Naive thymus-derived CD8-positive, alpha-beta T cell (primary cell): Measurements from ENCODE around the gene PBX4. TPM values are rescaled to one million over a fixed set of nuclear protein-coding genes. Genes with fewer than 3 reads are reported as not detected.
A peak's percentile ranks its signal among the peaks of the same experiment; 100 is the strongest.

Source experiments
- ATAC-seq, 2 donors: fragments of 150-1000 bp; cut with Tn5 transposase in 1 of 2; sonication (Bioruptor Pico), chemical (Tn5 transposase) in 1 of 2; 1 replicate in 1 of 2; 2 replicates in 1 of 2; pipeline ENCODE4 v1.10.0; 2021; ENCODE audit warnings: mild to moderate bottlenecking in 2 of 2, moderate library complexity in 2 of 2
- POLR2A ChIA-PET: fragments of 350-600 bp; sonication (Branson Sonifier 250); formaldehyde crosslinking; loops from one replicate; lab custom pipeline; 2021; ENCODE audit warnings: antibody characterized with exemption; lab: Charles Lee
- DNase-seq, 10 donors: peaks; one replicate each; pipeline versions ENCODE4 v3.0.0 to v3.0.0-alpha.2; 2020 to 2022
- H3K27ac Mint-ChIP-seq, 10 donors: one replicate each; pipeline ENCODE4 v1.8.0; 2020 to 2022; ENCODE audit warnings: mild to moderate bottlenecking in 10 of 10, mixed read lengths in 10 of 10, moderate library complexity in 4 of 10, inconsistent platforms in 1 of 10
- H3K27me3 Mint-ChIP-seq, 5 donors: one replicate each; pipeline ENCODE4 v1.8.0; 2021 to 2022; ENCODE audit warnings: mixed read lengths in 5 of 5
- H3K36me3 Mint-ChIP-seq, 3 donors: one replicate each; pipeline ENCODE4 v1.8.0; 2020 to 2022; ENCODE audit warnings: mixed read lengths in 3 of 3, mild to moderate bottlenecking in 2 of 3, inconsistent platforms in 1 of 3
- H3K4me1 Mint-ChIP-seq, 4 donors: one replicate each; pipeline ENCODE4 v1.8.0; 2021 to 2022; ENCODE audit warnings: mixed read lengths in 4 of 4
- H3K4me3 Mint-ChIP-seq, 10 donors: one replicate each; pipeline ENCODE4 v1.8.0; 2020 to 2022; ENCODE audit warnings: mild to moderate bottlenecking in 10 of 10, mixed read lengths in 10 of 10, moderate library complexity in 6 of 10, inconsistent platforms in 1 of 10
- H3K9me3 Mint-ChIP-seq, 9 donors: one replicate each; pipeline ENCODE4 v1.8.0; 2020 to 2022; ENCODE audit warnings: mixed read lengths in 9 of 9, mild to moderate bottlenecking in 3 of 9, inconsistent platforms in 1 of 9, moderate library complexity in 1 of 9
- polyA plus RNA-seq, 3 donors: library from polyadenylated mRNA; unstranded; fragments of 300-500 nt; fragmentation: Illumina TruSeq; gene quantifications; one replicate each; pipeline ENCODE4 v1.2.3, GENCODE V29; 2021
- total RNA-seq, 8 experiments: library from RNA in 2 of 8; stranded (reverse) in 2 of 8; gene quantifications; one replicate each; pipeline ENCODE4 v1.2.3 and lab custom pipeline; 2021 to 2026

The PBX4 gene
- total and polyA plus RNA-seq, 5 experiments from 2014 or later, result 2.6 to 49.4 (median 6.9) TPM

DNA sequence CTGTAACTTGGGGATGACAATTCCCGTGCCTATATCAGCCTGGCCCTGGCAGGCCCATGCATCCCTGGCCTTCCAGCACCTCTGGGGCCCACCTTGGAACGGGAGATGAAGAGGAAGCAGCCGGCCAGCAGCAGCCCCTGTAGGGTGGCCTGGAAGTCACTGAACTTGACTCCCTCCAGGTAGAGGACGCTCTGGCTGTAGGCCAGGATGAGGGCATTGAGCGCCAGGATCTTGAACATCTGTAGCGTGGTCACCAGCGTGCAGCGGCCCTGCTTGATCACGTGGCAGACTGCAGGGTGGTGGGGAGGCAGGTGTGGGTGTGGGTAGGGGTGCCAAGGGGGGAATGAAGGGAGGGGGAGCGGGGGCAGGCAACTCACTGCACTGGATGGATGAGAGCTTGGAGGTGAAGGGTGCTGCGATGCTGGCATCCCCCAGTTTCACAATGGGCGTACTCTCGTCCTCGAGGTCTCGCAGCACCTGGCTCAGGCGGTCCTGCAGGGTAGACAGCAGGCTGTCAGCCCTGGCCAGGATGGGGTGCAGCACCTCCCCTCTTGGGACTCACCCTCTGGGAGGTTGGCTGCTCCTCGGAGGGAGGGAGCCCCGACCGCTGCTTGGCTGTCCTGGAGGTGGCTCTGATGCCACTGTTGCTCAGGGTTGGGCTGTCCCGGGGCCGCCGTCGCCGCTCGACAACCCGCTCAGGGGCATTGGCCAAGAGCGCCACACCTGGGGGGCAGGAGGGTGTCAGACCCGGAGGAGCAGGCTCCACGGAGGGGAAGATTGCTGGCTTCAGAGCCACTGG is 28.7 kb upstream of the PBX4 start:
- Mint-ChIP-seq H3K4me1 (peaks cover 7 to 15% (median 13%) of the 10 kb centered on the region in 4 donors), H3K27me3 (no peaks in the 10 kb centered on the region), H3K9me3 (no peaks in the 10 kb centered on the region), H3K36me3 (peaks cover 6 to 70% (median 7%) of the 10 kb centered on the region in 3 donors), H3K27ac (peak overlapping the region in 8 of 10 donors; percentile 14 to 84 (median 38)), H3K4me3 (no peak overlapping the region)
- ATAC-seq, result no peak
- POLR2A ChIA-PET, result interaction anchor here (0.7 to 1.4 kb wide), 2 partner anchors 86 to 134 kb away, joined by 3 read pairs; partner anchors contain the start of gene ZNF14
- no peak for DNase-seq

DNA sequence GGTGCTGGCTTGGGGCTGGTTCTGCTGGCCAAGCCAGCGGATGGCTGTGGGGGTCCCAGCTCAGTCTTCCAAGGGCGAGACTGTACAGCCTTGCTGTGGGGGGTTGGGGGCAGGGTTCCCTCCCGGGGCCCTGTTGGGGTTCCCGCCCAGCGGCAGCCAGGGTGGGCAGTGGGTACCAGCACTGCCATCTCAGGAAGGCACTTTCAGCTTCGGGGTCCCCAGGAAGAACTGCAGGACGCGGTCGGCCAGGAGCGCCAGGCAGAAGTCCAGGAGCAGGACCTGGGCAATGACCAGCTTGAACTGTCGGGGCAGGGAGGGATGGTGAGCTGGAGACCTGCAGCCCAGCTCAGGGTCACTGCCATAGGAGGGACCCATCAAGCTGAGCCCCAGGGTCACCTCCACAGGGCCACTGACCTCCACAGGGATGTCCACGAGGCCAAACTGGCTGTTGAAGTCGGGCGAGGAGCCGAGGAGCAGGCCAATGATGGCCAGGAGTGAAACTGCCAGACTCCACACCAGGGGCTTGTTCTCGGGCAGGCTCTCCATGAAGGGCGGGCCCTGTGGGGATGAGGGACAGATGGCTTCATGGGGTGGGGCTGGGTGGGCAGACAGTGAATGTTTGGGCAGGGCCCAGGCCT is 26.9 kb upstream of the PBX4 start:
- no peak for ATAC-seq
- Mint-ChIP-seq H3K27me3 (no peaks in the 10 kb centered on the region), H3K4me1 (peaks cover 11 to 24% (median 17%) of the 10 kb centered on the region in 4 donors), H3K4me3 (no peak overlapping the region), H3K9me3 (no peaks in the 10 kb centered on the region), H3K27ac (peak overlapping the region in 6 of 10 donors; percentile 15 to 95 (median 29)), H3K36me3 (peaks cover 4 to 62% (median 7%) of the 10 kb centered on the region in 3 donors)
- POLR2A ChIA-PET, result interaction anchor here (0.7 to 4.4 kb wide), 7 partner anchors 17 to 216 kb away, joined by 3 to 40 read pairs (median 6); partner anchors contain the start of genes ATP13A1 and ZNF101
- no peak for DNase-seq

DNA sequence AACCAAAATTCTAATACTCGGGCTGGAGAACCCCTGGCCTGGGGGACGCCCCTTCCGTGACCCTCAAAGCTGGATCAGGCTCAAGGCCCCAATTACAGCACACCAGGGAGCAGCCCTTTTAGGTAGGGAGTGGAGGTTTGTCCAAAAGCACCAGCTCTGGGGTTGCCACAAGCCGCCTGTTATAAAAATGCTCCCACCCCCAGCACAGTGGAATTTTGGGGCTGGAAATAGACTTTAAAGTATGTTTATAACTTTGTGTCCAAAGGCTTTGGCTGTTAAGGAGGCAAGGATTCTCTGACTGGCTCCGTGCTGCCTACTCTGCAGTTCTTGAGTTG is 25.5 kb upstream of the PBX4 start:
- ATAC-seq, result no peak
- peaks cover 2 to 62% (median 7%) of the 10 kb centered on the region in 3 donors for H3K36me3 Mint-ChIP-seq
- H3K27me3 Mint-ChIP-seq, result no peaks in the 10 kb centered on the region
- H3K27ac Mint-ChIP-seq, result peak overlapping the region; percentile 87 to 99 (median 98)
- no peak for DNase-seq
- H3K9me3 Mint-ChIP-seq, result no peaks in the 10 kb centered on the region
- peak overlapping the region; percentile 96 to 99 (median 98) for H3K4me3 Mint-ChIP-seq
- POLR2A ChIA-PET, result interaction anchor here (0.7 to 4.4 kb wide), 19 partner anchors 10 to 315 kb away, joined by 3 to 40 read pairs (median 6); partner anchors contain the start of genes ATP13A1, GATAD2A, ZNF101 and ZNF14
- H3K4me1 Mint-ChIP-seq, result peaks cover 13 to 27% (median 20%) of the 10 kb centered on the region in 4 donors

DNA sequence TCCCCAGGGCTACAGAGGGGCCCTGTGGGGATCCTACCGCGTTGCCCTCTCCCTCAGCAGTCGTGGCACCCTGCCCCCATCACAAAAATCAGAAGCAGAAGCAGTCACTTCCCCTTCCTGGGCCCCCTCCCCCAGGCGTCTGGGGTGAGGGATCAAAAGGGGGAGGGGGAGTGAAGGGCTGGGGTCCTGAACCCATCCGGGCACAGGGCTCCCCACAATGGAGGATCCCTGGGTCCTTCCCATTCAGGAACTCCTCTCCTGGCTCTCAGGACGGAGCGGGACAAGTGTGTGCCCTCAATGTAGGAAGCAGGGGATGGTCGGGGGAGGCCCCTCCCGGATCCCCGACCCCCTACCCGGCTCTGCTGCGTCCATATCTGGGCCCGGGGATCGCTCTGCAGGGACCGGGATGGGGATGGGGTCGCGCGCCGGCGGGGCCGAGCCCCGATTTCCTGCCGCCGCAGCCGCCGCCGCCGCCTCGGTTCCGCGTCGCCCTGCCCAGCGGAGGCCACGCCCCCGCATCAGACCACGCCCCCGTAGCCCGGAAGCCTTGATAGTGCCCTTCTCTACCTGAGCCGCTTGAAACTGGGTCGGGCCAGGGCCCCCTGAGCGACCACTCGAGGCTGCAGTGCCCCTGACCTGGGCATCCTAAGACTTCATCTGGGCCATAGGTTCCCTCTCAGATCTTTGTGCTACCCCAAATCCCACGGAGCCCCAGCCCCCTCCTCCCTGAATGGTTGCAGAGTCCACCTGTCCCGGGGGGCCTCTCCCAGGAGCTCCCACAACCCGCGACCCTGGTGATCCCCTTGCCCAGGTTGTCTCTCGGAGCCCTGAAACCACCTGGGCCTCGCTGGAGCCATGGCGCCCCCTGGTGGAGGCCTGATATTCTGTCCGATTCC is 24.9 kb upstream of the PBX4 start, which contains the start of gene GMIP:
Gene GMIP, minus strand, starts transcription at position 500 of the 896 bp plus-strand sequence. Its CDS starts 128 bp downstream, at position 372.
- H3K4me1 Mint-ChIP-seq, result peaks cover 13 to 27% (median 20%) of the 10 kb centered on the region in 4 donors
- peaks cover 2 to 61% (median 7%) of the 10 kb centered on the region in 3 donors for H3K36me3 Mint-ChIP-seq
- DNase-seq, result peak; percentile 77 to 94 (median 88)
- peak; percentile 91 to 92 for ATAC-seq
- no peaks in the 10 kb centered on the region for H3K27me3 Mint-ChIP-seq
- POLR2A ChIA-PET, result interaction anchor here (0.7 to 4.4 kb wide), 20 partner anchors 10 to 316 kb away, joined by 3 to 40 read pairs (median 5); partner anchors contain the start of genes ATP13A1, GATAD2A, ZNF101 and ZNF14
- H3K4me3 Mint-ChIP-seq, result peak within 1 kb of the TSS; percentile 96 to 99 (median 98)
- H3K9me3 Mint-ChIP-seq, result no peaks in the 10 kb centered on the region
- peak within 1 kb of the TSS; percentile 87 to 99 (median 98) for H3K27ac Mint-ChIP-seq

DNA sequence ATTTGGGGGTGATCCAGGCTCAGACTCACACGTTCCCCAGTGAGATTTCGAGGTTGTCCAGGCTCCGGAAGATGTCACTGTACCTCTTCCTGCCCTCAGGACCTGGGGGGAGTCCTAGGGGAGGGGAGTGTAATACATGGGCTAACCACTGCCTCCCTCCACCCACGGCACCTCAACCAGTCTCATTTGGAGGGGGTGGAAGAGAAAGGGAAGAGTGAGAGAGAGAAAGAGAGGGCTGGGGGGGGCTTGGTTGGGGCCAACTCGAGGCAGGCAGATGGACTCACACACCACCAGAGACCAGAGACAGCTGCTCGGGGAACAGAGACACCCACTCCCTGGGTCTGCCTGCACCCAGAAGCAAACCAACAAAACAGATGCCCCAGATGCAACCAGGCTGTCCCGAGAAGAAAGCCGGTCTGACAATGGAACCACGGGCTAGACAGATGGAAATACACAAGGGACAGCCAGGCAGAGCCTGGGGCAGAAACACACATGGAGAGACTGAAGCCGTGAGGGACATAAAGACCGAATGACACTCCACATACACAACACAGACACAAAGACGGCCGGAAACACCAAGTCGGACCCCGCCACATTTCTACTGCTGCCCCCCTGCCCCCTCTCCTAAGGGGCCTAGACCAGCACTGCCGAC is 24.1 kb upstream of the PBX4 start:
- peak overlapping the region; percentile 87 to 99 (median 98) for H3K27ac Mint-ChIP-seq
- H3K27me3 Mint-ChIP-seq, result no peaks in the 10 kb centered on the region
- peak overlapping the region; percentile 96 to 99 (median 98) for H3K4me3 Mint-ChIP-seq
- H3K4me1 Mint-ChIP-seq, result peaks cover 13 to 27% (median 21%) of the 10 kb centered on the region in 4 donors
- H3K36me3 Mint-ChIP-seq, result peaks cover 2 to 58% (median 7%) of the 10 kb centered on the region in 3 donors
- POLR2A ChIA-PET, result interaction anchor here (0.7 to 4.4 kb wide), 7 partner anchors 14 to 316 kb away, joined by 3 to 40 read pairs (median 8); partner anchors contain the start of genes ATP13A1, LPAR2, ZNF101 and ZNF14
- peak in 7 of 10 donors; percentile 29 to 74 (median 39) for DNase-seq
- H3K9me3 Mint-ChIP-seq, result no peaks in the 10 kb centered on the region
- ATAC-seq, result peak; percentile 31 to 40

DNA sequence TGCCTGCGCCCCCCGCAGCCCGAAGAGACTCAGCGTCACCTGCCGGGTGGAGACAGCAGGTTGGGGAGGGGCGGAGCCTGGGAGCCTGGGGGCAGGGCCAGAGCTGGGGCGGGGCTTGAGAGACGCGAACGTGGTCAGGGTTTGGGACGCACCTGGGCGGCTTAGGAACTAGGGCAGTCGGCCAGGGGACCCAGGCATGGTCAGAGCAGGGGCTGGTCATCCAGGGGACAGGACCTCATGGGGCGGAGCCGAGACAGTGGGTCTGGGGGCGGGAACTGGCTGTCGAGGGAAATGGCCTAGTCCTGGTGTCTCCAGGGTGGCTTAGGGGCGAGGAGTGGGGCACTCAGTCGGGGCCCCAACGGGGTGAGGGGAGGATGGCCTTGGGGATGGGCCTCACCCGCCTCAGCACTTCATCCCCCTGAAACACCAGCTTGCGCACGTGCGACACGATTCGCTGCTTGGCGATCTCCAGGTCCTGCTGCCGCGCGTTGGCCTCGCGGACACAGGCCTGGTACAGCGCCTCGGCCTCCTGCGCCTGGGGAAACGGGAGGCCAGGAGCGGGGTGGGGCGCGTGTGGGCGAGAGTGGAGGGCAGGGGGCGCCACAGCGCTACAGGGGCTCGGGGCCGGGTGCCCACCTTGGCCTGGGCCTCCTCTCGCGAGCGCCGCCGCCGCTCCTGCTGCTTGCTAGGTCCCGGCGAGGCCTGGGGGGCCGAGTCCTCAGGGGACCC is 19.2 kb upstream of the PBX4 start:
- Mint-ChIP-seq H3K27me3 (no peaks in the 10 kb centered on the region), H3K27ac (no peak overlapping the region), H3K9me3 (no peaks in the 10 kb centered on the region), H3K4me1 (peaks cover 15 to 49% (median 29%) of the 10 kb centered on the region in 4 donors), H3K36me3 (peaks cover 5 to 75% (median 22%) of the 10 kb centered on the region in 3 donors), H3K4me3 (no peak overlapping the region)
- DNase-seq, result no peak
- peak in 1 of 2 donors; percentile 36 for ATAC-seq
- POLR2A ChIA-PET, result interaction anchor here (0.7 kb wide), 1 partner anchor 292 kb away, joined by 3 read pairs; no protein-coding TSS in a partner anchor

DNA sequence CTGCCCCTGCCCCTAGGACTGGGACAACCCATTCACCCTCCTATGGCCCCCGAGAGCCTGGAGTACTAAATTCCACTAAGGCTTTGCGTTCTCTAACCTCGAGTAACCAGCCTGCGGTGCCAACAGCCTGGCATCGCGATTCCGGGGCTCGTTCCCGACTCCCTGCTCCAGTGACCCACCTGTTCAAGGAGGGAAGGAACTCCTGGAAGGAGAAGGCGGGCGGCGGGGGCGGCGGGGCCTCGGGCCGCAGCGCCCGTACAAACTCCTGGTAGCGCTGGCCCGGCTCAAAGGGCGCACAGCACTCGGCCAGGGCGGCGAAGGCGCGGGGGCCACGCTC is 18.7 kb upstream of the PBX4 start:
- no peak for ATAC-seq
- POLR2A ChIA-PET, result no interaction called here
- DNase-seq, result no peak
- Mint-ChIP-seq H3K27me3 (no peaks in the 10 kb centered on the region), H3K27ac (no peak overlapping the region), H3K36me3 (peaks cover 0 to 81% (median 24%) of the 10 kb centered on the region in 3 donors), H3K4me3 (no peak overlapping the region), H3K9me3 (no peaks in the 10 kb centered on the region), H3K4me1 (peaks cover 12 to 43% (median 26%) of the 10 kb centered on the region in 4 donors)

DNA sequence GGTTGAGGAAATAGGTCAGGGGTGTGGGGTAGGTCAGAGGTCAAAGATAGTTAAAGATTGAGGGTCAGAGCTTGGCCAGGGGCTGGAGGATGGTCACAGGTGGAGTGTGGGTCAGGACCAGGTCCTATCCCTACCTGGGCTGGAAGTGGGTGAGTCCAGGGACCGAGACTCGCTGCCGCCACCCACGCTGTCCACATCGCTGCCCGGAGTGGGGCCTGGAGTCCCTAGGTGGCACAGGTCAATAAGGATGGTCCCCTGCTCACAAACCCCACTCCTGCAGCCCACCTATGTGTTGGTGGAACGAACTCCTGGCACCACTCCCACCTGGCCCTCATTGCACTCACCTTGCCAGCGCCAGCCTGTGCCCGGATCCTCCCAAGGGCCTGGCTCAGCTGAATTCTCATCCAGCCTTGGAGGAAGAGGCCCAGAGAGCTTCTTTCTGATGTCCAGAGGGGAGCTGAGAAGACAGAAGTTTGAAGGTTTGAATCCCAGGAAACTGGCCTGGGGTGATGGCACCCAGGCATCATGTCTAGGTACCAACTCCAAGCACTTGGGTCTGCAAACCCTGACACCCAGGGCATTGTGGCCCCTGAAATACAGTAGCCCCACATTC is 18.2 kb upstream of the PBX4 start:
- H3K4me1 Mint-ChIP-seq, result peaks cover 9 to 38% (median 21%) of the 10 kb centered on the region in 4 donors
- H3K27me3 Mint-ChIP-seq, result no peaks in the 10 kb centered on the region
- no peaks in the 10 kb centered on the region for H3K9me3 Mint-ChIP-seq
- ATAC-seq (no peak), DNase-seq (no peak)
- POLR2A ChIA-PET, result interaction anchor here (0.6 kb wide), 1 partner anchor 28 kb away, joined by 3 read pairs; no protein-coding TSS in a partner anchor
- H3K36me3 Mint-ChIP-seq, result peaks cover 0 to 82% (median 24%) of the 10 kb centered on the region in 3 donors
- H3K27ac Mint-ChIP-seq, result peak overlapping the region in 2 of 10 donors; percentile 48 to 84
- H3K4me3 Mint-ChIP-seq, result no peak overlapping the region

DNA sequence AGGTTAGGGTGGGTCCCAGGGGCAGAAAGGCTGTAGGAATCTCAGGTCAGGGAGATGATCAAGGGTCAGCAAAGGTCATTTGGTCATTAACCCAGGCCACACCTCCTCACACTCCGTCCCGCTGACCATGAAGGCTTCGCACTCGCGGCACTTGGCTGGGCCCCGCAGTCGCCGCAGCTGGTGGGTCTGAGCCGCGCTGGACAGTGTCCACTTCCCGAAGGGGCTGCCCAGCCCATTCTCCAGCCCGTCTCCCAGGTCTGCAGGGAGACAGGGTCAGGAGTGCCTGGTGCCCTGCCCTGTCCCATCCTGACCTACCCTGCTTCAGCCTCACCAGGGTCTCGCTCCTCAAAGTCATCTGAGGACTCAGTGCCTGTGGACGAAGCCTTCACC is 16.8 kb upstream of the PBX4 start:
- DNase-seq (no peak), ATAC-seq (no peak)
- no peaks in the 10 kb centered on the region for H3K27me3 Mint-ChIP-seq
- peaks cover 0 to 86% (median 24%) of the 10 kb centered on the region in 3 donors for H3K36me3 Mint-ChIP-seq
- POLR2A ChIA-PET, result interaction anchor here (0.7 to 3.5 kb wide), 5 partner anchors 8 to 823 kb away, joined by 3 to 15 read pairs (median 4); partner anchors contain the start of genes ZNF101 and ZNF14
- H3K27ac Mint-ChIP-seq, result peak overlapping the region in 2 of 10 donors; percentile 31 to 83
- peaks cover 9 to 38% (median 19%) of the 10 kb centered on the region in 4 donors for H3K4me1 Mint-ChIP-seq
- no peak overlapping the region for H3K4me3 Mint-ChIP-seq
- H3K9me3 Mint-ChIP-seq, result no peaks in the 10 kb centered on the region
